ENCODE results near the gene CNN3. TPM values are rescaled to one million over a fixed set of nuclear protein-coding genes. Genes with fewer than 3 reads are reported as not detected.

CNN3 gene
- total RNA-seq, 3 donors from 2014 or later (not counting 1 experiment from before 2014, with no cell fraction given): 0.55 to 1.7 (median 0.96) TPM

DNA sequence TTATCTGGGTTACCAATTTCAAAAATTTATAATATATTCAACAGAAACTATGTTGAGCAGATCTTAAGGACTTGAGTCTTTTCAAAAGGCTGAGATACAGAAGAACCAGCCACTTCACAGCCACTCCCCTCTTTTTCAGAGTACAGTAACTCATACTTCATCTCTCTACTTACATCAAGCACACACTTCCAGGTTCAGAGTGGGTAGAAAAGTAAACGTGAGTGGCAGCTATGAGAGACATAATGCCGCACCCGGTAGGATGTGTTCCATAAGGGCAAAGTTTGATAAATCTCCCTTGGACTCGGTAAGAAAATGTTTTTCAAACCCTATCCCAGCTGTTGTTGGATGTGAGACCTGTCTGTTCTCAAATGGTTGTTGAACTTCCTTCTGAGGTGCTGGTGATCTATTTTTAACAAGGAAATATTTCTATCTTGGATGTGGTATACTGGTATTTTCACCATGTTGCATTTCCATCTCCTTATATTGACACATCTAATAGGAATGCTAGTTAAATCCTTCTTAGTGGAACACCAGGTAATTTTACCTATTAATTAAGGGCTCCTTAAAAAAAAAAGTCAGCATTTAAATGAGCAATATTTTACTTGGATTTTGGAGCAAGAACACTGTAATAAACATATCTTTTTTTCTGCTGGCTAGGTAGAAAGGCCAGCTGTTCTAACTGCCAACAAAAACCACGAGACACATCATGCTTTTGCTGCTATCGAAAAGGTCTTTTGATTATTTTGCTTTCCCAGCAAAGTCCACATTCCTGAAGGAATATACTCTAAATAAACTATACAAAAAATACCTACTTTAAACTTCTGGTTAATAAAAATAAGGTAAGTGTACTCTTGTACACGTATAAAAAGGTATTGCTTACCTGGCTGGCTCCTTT lies 28.2 kb downstream of the CNN3 start:
- intact Hi-C loops (cut with micrococcal nuclease): no loop called here
- Mint-ChIP-seq H3K9me3 (no peaks in the 10 kb centered on the region), H3K27ac (no peak overlapping the region), H3K4me3 (no peak overlapping the region), H3K27me3 (ENCODE audit: low read depth in 2 of 2) (peaks cover 7 to 13% of the 10 kb centered on the region in 2 donors), H3K4me1 (no peaks in the 10 kb centered on the region), H3K36me3 (no peaks in the 10 kb centered on the region)
- ATAC-seq (no peak), DNase-seq (no peak)
- 87% methylated on average over 6 of the region's 7 CpGs for WGBS (ENCODE audit: insufficient coverage)
- Histone ChIP-seq H3K27ac (ENCODE audit: low read length) (no peak overlapping the region), H3K9me3 (ENCODE audit: control insufficient read depth, insufficient read depth, low read length) (no peaks in the 10 kb centered on the region), H3K36me3 (ENCODE audit: control insufficient read depth, insufficient read depth, low read length) (no peaks in the 10 kb centered on the region), H3K4me3 (ENCODE audit: low read length) (no peak overlapping the region), H3K27me3 (ENCODE audit: control insufficient read depth, insufficient read depth, low read length) (no peaks in the 10 kb centered on the region), H3K4me1 (ENCODE audit: control insufficient read depth, insufficient read depth, low read length) (no peaks in the 10 kb centered on the region)
- TF ChIP-seq, protein P1, sequence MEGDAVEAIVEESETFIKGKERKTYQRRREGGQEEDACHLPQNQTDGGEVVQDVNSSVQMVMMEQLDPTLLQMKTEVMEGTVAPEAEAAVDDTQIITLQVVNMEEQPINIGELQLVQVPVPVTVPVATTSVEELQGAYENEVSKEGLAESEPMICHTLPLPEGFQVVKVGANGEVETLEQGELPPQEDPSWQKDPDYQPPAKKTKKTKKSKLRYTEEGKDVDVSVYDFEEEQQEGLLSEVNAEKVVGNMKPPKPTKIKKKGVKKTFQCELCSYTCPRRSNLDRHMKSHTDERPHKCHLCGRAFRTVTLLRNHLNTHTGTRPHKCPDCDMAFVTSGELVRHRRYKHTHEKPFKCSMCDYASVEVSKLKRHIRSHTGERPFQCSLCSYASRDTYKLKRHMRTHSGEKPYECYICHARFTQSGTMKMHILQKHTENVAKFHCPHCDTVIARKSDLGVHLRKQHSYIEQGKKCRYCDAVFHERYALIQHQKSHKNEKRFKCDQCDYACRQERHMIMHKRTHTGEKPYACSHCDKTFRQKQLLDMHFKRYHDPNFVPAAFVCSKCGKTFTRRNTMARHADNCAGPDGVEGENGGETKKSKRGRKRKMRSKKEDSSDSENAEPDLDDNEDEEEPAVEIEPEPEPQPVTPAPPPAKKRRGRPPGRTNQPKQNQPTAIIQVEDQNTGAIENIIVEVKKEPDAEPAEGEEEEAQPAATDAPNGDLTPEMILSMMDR (IDR thresholded peaks at IDR 0.05): no peak

DNA sequence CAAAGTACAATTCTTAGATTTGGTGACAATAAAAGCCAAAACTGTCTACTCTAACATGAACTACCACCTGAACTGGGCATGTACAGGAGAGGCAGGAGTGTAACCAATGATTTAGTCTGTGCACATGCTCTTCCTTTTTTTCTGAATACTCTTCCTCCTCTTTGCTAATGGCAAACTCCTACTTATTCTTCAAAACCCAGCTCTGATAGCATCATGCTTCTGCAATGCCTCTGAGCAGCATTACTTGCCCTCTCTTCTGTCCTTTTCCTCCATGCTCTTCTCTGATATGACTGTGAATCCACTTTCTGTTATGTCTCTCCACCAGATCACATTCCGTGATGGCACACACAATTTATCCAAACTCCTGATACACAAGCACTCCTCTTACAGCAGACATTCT lies 31.4 kb downstream of the CNN3 start:
- Mint-ChIP-seq H3K4me1 (no peaks in the 10 kb centered on the region), H3K27ac (no peak overlapping the region), H3K9me3 (no peaks in the 10 kb centered on the region), H3K27me3 (ENCODE audit: low read depth in 2 of 2) (peaks cover 0 to 7% of the 10 kb centered on the region in 2 donors), H3K36me3 (no peaks in the 10 kb centered on the region), H3K4me3 (no peak overlapping the region)
- H3K4me3 ChIP-seq (ENCODE audit: low read length): no peak overlapping the region
- H3K9me3 ChIP-seq (ENCODE audit: control insufficient read depth, insufficient read depth, low read length): no peaks in the 10 kb centered on the region
- intact Hi-C loops (cut with micrococcal nuclease): no loop called here
- ATAC-seq (no peak), DNase-seq (no peak)
- no peaks in the 10 kb centered on the region for H3K27me3 ChIP-seq (ENCODE audit: control insufficient read depth, insufficient read depth, low read length)
- H3K36me3 ChIP-seq (ENCODE audit: control insufficient read depth, insufficient read depth, low read length): no peaks in the 10 kb centered on the region
- 95% methylated on average over 1 of the region's 1 CpG for WGBS (ENCODE audit: insufficient coverage)
- H3K27ac ChIP-seq (ENCODE audit: low read length): no peak overlapping the region
- TF ChIP-seq, protein P1 (IDR thresholded peaks at IDR 0.05): no peak
- H3K4me1 ChIP-seq (ENCODE audit: control insufficient read depth, insufficient read depth, low read length): no peaks in the 10 kb centered on the region

DNA sequence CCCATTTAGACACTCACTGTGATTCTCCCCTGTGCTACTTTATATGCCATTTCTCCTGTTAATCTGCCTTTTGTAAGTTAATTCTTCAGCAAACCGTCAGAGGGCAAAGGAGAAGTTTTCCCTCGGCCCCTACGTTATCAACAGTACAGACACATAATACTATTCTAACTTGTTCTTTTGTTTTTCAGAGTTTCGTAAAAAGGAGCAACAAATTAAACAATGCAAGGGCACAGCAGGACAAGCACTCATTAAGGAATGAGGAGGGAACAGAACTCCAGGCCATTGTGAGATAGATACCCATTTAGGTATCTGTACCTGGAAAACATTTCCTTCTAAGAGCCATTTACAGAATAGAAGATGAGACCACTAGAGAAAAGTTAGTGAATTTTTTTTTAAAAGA lies 32.3 kb downstream of the CNN3 start:
- no peaks in the 10 kb centered on the region for H3K9me3 Mint-ChIP-seq
- H3K36me3 ChIP-seq (ENCODE audit: control insufficient read depth, insufficient read depth, low read length): no peaks in the 10 kb centered on the region
- intact Hi-C loops (cut with micrococcal nuclease): no loop called here

More for the DNA sequence above, 32.3 kb downstream of the CNN3 start:
- H3K9me3 ChIP-seq (ENCODE audit: control insufficient read depth, insufficient read depth, low read length): no peaks in the 10 kb centered on the region
- TF ChIP-seq, protein P1 (IDR thresholded peaks at IDR 0.05): no peak
- Mint-ChIP-seq H3K27me3 (ENCODE audit: low read depth in 2 of 2) (peaks cover 0 to 7% of the 10 kb centered on the region in 2 donors), H3K36me3 (no peaks in the 10 kb centered on the region), H3K27ac (no peak overlapping the region), H3K4me1 (no peaks in the 10 kb centered on the region), H3K4me3 (no peak overlapping the region)
- 94% methylated on average over 4 of the region's 4 CpGs for WGBS (ENCODE audit: insufficient coverage)
- no peaks in the 10 kb centered on the region for H3K27me3 ChIP-seq (ENCODE audit: control insufficient read depth, insufficient read depth, low read length)
- no peak overlapping the region for H3K4me3 ChIP-seq (ENCODE audit: low read length)
- no peak for DNase-seq
- no peak for ATAC-seq
- H3K27ac ChIP-seq (ENCODE audit: low read length): no peak overlapping the region
- H3K4me1 ChIP-seq (ENCODE audit: control insufficient read depth, insufficient read depth, low read length): no peaks in the 10 kb centered on the region

Data from natural killer cell (primary cell).